Panc1 (cell line): ENCODE results near the gene ATXN10. TPM values are rescaled to one million over a fixed set of nuclear protein-coding genes. Genes with fewer than 3 reads are reported as not detected.

Experiments
- ATAC-seq: fragments of 200-7000 bp; cut with Tn5 transposase; 2 replicates; pipeline ENCODE4 v1.9.1; 2020; ENCODE audit warnings: mild to moderate bottlenecking, moderate library complexity
- BruUV-seq: library from RNA; stranded (reverse); fragments of 400-500 nt; replicated peaks from 2 replicates; lab custom pipeline; 2021; lab: Mats Ljungman, UMichigan
- CTCF ChIA-PET: fragments of 300-600 bp; sonication (Branson Sonifier 250); formaldehyde crosslinking; loops from one replicate; lab custom pipeline; 2022; ENCODE audit warnings: antibody characterized with exemption; lab: Charles Lee
- POLR2A ChIA-PET: fragments of 300-600 bp; sonication (Branson Sonifier 250); formaldehyde crosslinking; loops from one replicate; lab custom pipeline; 2022; ENCODE audit warnings: antibody characterized with exemption; lab: Charles Lee
- DNase-seq: peaks from one replicate; pipeline ENCODE4 v3.0.0-alpha.2; 2010; ENCODE audit warnings: low read depth, low spot score
- H3K27ac ChIP-seq: 2 replicates; pipeline ENCODE4 v1.5.1; 2011; ENCODE audit warnings: mild to moderate bottlenecking, low read length, inconsistent platforms
- H3K27me3 ChIP-seq: fragments of 200-500 bp; sonication (Bioruptor generic); 2 replicates; pipeline ENCODE4 v1.6.0; 2014; ENCODE audit warnings: low read length, inconsistent platforms; ENCODE audit not compliant: control insufficient read depth, insufficient read depth
- H3K36me3 ChIP-seq: fragments of 200-500 bp; sonication (Bioruptor generic); 2 replicates; pipeline ENCODE4 v1.5.1; 2014; ENCODE audit warnings: inconsistent platforms, mild to moderate bottlenecking, low read length, moderate library complexity; ENCODE audit not compliant: control insufficient read depth, insufficient read depth
- H3K4me1 ChIP-seq: 2 replicates; pipeline ENCODE4 v1.5.1; 2011; ENCODE audit warnings: inconsistent platforms, mild to moderate bottlenecking, low read length, moderate library complexity; ENCODE audit not compliant: control insufficient read depth, insufficient read depth
- H3K4me3 ChIP-seq, 2 experiments: 2 replicates each; pipeline ENCODE4 v1.5.1; 2011 to 2012; ENCODE audit warnings: low read depth in 2 of 2, low read length in 2 of 2, mild to moderate bottlenecking in 2 of 2, inconsistent platforms in 1 of 2, moderate library complexity in 1 of 2
- H3K9me3 ChIP-seq: fragments of 200-500 bp; sonication (Bioruptor generic); 2 replicates; pipeline ENCODE4 v1.5.1; 2014; ENCODE audit warnings: low read depth, mild to moderate bottlenecking, inconsistent platforms, low read length, moderate library complexity; ENCODE audit not compliant: control insufficient read depth, insufficient read depth
- CTCF ChIP-seq: fragments of 450-650 bp; IDR thresholded peaks from 2 replicates; pipeline ENCODE4 v1.5.1; 2017; ENCODE audit warnings: mild to moderate bottlenecking
- POLR2AphosphoS5 ChIP-seq: IDR thresholded peaks from 2 replicates; pipeline ENCODE4 v1.6.1; 2012; ENCODE audit warnings: mild to moderate bottlenecking, low read depth, low read length, moderate library complexity
- REST ChIP-seq, 2 experiments: IDR thresholded peaks; 2 replicates each; pipeline ENCODE4 v1.6.1; 2011 to 2012; ENCODE audit warnings: low read depth in 2 of 2, control low read depth in 1 of 2, low read length in 1 of 2, mild to moderate bottlenecking in 1 of 2, moderate library complexity in 1 of 2; ENCODE audit not compliant: insufficient read depth in 1 of 2
- SIN3A ChIP-seq: IDR thresholded peaks from 2 replicates; pipeline ENCODE4 v1.6.1; 2012; ENCODE audit warnings: low read depth, mild to moderate bottlenecking, low read length, moderate library complexity, borderline replicate concordance; ENCODE audit not compliant: insufficient read depth
- TCF7L2 ChIP-seq: IDR thresholded peaks from 2 replicates; pipeline ENCODE4 v1.6.1; 2011; ENCODE audit warnings: mild to moderate bottlenecking, low read depth, low read length, inconsistent platforms
- in situ Hi-C: cut with HindIII; loops from 2 replicates; pipeline ENCODE4 v1.10.0; 2016; ENCODE audit warnings: low sequenced_read_pairs, low pct_unique_long_range_greater_than_20kb
- intact Hi-C: fragments of 100-400 bp; cut with micrococcal nuclease; formaldehyde crosslinking; loops from one replicate; pipeline ENCODE4 v1.10.0; 2022; ENCODE audit not compliant: unreplicated experiment
- total RNA-seq: library from RNA; stranded (reverse); gene quantifications from one replicate; pipeline ENCODE4 v1.2.1, GENCODE V29; 2021; ENCODE audit not compliant: unreplicated experiment

The ATXN10 gene
- total RNA-seq, 1 experiment from 2014 or later = 184 TPM

GRCh38 chr22:45884201-45885062 lies 212.8 kb downstream of the ATXN10 start:
- DNase-seq = no peak
- CTCF ChIA-PET = no interaction called here
- no TSS peak for BruUV-seq

More at GRCh38 chr22:45884201-45885062, 212.8 kb downstream of the ATXN10 start:
- Histone ChIP-seq H3K9me3 (no peaks in the 10 kb centered on the region), H3K4me1 (no peaks in the 10 kb centered on the region), H3K36me3 (no peaks in the 10 kb centered on the region), H3K4me3 (no peak overlapping the region), H3K27ac (no peak overlapping the region), H3K27me3 (no peaks in the 10 kb centered on the region)
- ATAC-seq = no peak; the same call in 1 of the 2 replicates
- TF ChIP-seq POLR2AphosphoS5 (no peak), REST (IDR thresholded peaks at IDR 0.05; ENCODE audit: insufficient read depth in 1 of 2, low read depth in 2 of 2, low read length in 1 of 2) (no peak), TCF7L2 (no peak), SIN3A (no peak), CTCF (no peak)
- in situ Hi-C loops (no loop called here), intact Hi-C loops (no loop called here)
- POLR2A ChIA-PET = no interaction called here
